Measurements from ENCODE around the gene MRPL10.

The MRPL10 gene

GRCh38 chr17:47831934-47832327, 590 bp upstream of the MRPL10 start:
- TF ChIP-seq CTCF (IDR thresholded peaks at IDR 0.05; ENCODE audit: insufficient read depth, low read length) = no peak
- peak; percentile 64 for TF ChIP-seq SPI1 (IDR thresholded peaks at IDR 0.05; ENCODE audit: borderline replicate concordance, low read depth)
- no peak for TF ChIP-seq REST (IDR thresholded peaks at IDR 0.05; ENCODE audit: insufficient replicate concordance, low read depth)
- TF ChIP-seq POLR2AphosphoS5 (IDR thresholded peaks at IDR 0.05; ENCODE audit: low read depth) = no peak
- no peak for TF ChIP-seq GABPA (IDR thresholded peaks at IDR 0.05; ENCODE audit: low read depth)
- Histone ChIP-seq H3K27ac (replicated peaks) (peak overlapping the region; percentile 60), H3K27me3 (ENCODE audit: insufficient read depth, poor library complexity, severe bottlenecking) (no peaks in the 10 kb centered on the region), H3K4me3 (replicated peaks; ENCODE audit: insufficient read depth, low read length) (peak overlapping the region; percentile 64)
- DNase-seq (ENCODE audit: low read depth in 1 of 2, low spot score in 1 of 2) = peak; percentile 61 to 65

GRCh38 chr17:47830396-47831002, 842 bp downstream of the MRPL10 start:
- Histone ChIP-seq H3K27me3 (ENCODE audit: insufficient read depth, poor library complexity, severe bottlenecking) (no peaks in the 10 kb centered on the region), H3K27ac (replicated peaks) (no peak overlapping the region; the same call in 1 of the 2 replicates), H3K4me3 (replicated peaks; ENCODE audit: insufficient read depth, low read length) (peak overlapping the region; percentile 64)
- DNase-seq (ENCODE audit: low read depth in 1 of 2, low spot score in 1 of 2) = no peak
- TF ChIP-seq POLR2AphosphoS5 (IDR thresholded peaks at IDR 0.05; ENCODE audit: low read depth) (no peak), GABPA (IDR thresholded peaks at IDR 0.05; ENCODE audit: low read depth) (no peak), SPI1 (IDR thresholded peaks at IDR 0.05; ENCODE audit: borderline replicate concordance, low read depth) (no peak), CTCF (IDR thresholded peaks at IDR 0.05; ENCODE audit: insufficient read depth, low read length) (no peak), REST (IDR thresholded peaks at IDR 0.05; ENCODE audit: insufficient replicate concordance, low read depth) (no peak)

GRCh38 chr17:47829870-47830269, 1.5 kb downstream of the MRPL10 start:
- no peak overlapping the region for H3K27ac ChIP-seq (replicated peaks)

More at GRCh38 chr17:47829870-47830269, 1.5 kb downstream of the MRPL10 start:
- TF ChIP-seq CTCF (IDR thresholded peaks at IDR 0.05; ENCODE audit: insufficient read depth, low read length) = no peak
- TF ChIP-seq REST (IDR thresholded peaks at IDR 0.05; ENCODE audit: insufficient replicate concordance, low read depth) = no peak
- TF ChIP-seq SPI1 (IDR thresholded peaks at IDR 0.05; ENCODE audit: borderline replicate concordance, low read depth) = no peak
- TF ChIP-seq GABPA (IDR thresholded peaks at IDR 0.05; ENCODE audit: low read depth) = no peak
- no peak for TF ChIP-seq POLR2AphosphoS5 (IDR thresholded peaks at IDR 0.05; ENCODE audit: low read depth)
- no peak for DNase-seq (ENCODE audit: low read depth in 1 of 2, low spot score in 1 of 2)
- Histone ChIP-seq H3K4me3 (replicated peaks; ENCODE audit: insufficient read depth, low read length) (no peak overlapping the region), H3K27me3 (ENCODE audit: insufficient read depth, poor library complexity, severe bottlenecking) (no peaks in the 10 kb centered on the region)
